Measurements from ENCODE around the gene THADA. TPM values are rescaled to one million over a fixed set of nuclear protein-coding genes. Genes with fewer than 3 reads are reported as not detected.

Gene THADA
- total RNA-seq, 1 experiment from 2014 or later = 27.5 TPM

DNA sequence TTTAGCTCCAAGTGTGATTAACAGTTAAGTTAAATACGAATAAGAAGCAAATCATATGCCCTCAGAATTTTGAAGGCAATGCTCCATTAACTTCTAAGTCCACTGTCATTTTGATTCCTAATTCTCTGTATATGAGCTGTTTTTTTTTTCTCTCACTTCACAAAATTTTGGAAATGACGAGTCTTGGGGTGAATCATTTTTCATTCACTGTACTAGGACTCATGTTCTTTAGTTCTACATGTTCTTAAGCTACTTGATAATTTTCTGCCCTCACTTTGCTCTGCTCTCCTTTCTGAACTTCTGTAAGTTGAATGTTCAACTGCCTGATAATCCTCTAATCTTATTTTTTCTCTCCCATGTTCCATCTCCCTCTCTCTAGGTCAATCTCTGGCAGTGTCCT is 141.0 kb downstream of the THADA start (continued):
- TF ChIP-seq, protein P1, sequence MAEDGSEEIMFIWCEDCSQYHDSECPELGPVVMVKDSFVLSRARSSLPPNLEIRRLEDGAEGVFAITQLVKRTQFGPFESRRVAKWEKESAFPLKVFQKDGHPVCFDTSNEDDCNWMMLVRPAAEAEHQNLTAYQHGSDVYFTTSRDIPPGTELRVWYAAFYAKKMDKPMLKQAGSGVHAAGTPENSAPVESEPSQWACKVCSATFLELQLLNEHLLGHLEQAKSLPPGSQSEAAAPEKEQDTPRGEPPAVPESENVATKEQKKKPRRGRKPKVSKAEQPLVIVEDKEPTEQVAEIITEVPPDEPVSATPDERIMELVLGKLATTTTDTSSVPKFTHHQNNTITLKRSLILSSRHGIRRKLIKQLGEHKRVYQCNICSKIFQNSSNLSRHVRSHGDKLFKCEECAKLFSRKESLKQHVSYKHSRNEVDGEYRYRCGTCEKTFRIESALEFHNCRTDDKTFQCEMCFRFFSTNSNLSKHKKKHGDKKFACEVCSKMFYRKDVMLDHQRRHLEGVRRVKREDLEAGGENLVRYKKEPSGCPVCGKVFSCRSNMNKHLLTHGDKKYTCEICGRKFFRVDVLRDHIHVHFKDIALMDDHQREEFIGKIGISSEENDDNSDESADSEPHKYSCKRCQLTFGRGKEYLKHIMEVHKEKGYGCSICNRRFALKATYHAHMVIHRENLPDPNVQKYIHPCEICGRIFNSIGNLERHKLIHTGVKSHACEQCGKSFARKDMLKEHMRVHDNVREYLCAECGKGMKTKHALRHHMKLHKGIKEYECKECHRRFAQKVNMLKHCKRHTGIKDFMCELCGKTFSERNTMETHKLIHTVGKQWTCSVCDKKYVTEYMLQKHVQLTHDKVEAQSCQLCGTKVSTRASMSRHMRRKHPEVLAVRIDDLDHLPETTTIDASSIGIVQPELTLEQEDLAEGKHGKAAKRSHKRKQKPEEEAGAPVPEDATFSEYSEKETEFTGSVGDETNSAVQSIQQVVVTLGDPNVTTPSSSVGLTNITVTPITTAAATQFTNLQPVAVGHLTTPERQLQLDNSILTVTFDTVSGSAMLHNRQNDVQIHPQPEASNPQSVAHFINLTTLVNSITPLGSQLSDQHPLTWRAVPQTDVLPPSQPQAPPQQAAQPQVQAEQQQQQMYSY (CRISPR knock-in tag; IDR thresholded peaks at IDR 0.05) = no peak
- TF ChIP-seq, protein P2, sequence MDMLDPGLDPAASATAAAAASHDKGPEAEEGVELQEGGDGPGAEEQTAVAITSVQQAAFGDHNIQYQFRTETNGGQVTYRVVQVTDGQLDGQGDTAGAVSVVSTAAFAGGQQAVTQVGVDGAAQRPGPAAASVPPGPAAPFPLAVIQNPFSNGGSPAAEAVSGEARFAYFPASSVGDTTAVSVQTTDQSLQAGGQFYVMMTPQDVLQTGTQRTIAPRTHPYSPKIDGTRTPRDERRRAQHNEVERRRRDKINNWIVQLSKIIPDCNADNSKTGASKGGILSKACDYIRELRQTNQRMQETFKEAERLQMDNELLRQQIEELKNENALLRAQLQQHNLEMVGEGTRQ (CRISPR knock-in tag; IDR thresholded peaks at IDR 0.05) = no peak
- TF ChIP-seq, protein P3, sequence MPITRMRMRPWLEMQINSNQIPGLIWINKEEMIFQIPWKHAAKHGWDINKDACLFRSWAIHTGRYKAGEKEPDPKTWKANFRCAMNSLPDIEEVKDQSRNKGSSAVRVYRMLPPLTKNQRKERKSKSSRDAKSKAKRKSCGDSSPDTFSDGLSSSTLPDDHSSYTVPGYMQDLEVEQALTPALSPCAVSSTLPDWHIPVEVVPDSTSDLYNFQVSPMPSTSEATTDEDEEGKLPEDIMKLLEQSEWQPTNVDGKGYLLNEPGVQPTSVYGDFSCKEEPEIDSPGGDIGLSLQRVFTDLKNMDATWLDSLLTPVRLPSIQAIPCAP (CRISPR knock-in tag; IDR thresholded peaks at IDR 0.05) = no peak
- TF ChIP-seq JAZF1 (CRISPR knock-in tag; IDR thresholded peaks at IDR 0.05) (no peak), MYBL2 (CRISPR knock-in tag; IDR thresholded peaks at IDR 0.05) (no peak), TP53 (CRISPR knock-in tag; IDR thresholded peaks at IDR 0.05) (no peak), ZNF396 (CRISPR knock-in tag; IDR thresholded peaks at IDR 0.05; ENCODE audit: borderline replicate concordance) (no peak), HMGA2 (CRISPR knock-in tag; IDR thresholded peaks at IDR 0.05) (no peak), CREB1 (CRISPR knock-in tag; IDR thresholded peaks at IDR 0.05) (no peak), ESRRA (CRISPR knock-in tag; IDR thresholded peaks at IDR 0.05; ENCODE audit: borderline replicate concordance) (no peak), IRF2 (CRISPR knock-in tag; IDR thresholded peaks at IDR 0.05; ENCODE audit: borderline replicate concordance, low read depth) (no peak), FOXP1 (CRISPR knock-in tag; IDR thresholded peaks at IDR 0.05; ENCODE audit: borderline replicate concordance) (no peak)

DNA sequence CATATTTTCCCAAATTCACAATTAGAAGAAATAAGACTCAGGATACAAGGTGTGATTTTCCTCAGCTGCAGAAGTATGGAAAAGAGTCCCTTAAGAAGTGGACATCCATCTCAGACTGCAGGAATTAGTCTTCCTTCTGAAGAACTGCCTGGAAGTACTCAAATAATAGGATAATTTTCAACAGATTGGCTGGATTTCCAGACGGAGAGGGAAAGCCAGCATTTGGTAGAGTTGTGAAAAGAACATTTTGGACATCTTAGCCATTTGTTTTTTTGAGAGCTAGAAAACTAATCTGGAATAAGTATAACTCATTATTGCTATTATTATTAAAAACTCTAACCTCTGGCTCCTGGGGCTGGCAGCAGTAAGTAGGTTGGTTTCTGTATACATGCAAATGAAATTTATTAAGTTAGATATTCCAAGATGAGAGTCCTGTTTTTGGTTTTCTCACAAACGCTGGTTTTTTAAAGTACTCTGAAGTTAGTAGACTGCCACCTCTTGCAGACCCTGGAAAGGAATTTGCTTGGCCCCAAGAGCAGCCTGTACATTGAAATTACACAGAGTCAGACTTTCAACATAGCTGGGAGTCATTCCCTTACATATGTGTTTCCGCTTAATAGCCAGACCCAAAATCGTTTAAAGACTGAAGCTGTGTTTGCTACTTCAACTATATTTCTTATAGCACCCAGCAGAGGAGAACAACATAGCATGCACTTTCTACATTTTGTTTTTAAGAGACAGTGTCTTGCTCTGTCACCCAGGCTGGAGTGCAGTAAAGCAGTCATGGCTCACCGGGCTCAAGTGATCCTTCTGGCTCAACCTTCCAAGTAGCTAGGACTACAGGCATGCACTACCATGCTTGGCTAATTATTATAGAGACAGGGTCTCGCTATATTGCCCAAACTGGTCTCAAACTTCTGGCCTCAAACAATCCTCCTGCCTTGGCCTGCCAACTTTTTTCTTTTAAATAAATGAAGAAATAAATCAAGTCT is 142.4 kb downstream of the THADA start:
- Mint-ChIP-seq H3K4me1 (peaks cover 32% of the 10 kb centered on the region), H3K27me3 (ENCODE audit: low read depth) (no peaks in the 10 kb centered on the region), H3K27ac (no peak overlapping the region), H3K4me3 (no peak overlapping the region), H3K36me3 (no peaks in the 10 kb centered on the region), H3K9me3 (no peaks in the 10 kb centered on the region)
- DNase-seq (ENCODE audit: low spot score) = no peak
- no peak for ATAC-seq
- POLR2A ChIA-PET = no interaction called here
- CTCF ChIA-PET = no interaction called here
- TF ChIP-seq, protein P4, sequence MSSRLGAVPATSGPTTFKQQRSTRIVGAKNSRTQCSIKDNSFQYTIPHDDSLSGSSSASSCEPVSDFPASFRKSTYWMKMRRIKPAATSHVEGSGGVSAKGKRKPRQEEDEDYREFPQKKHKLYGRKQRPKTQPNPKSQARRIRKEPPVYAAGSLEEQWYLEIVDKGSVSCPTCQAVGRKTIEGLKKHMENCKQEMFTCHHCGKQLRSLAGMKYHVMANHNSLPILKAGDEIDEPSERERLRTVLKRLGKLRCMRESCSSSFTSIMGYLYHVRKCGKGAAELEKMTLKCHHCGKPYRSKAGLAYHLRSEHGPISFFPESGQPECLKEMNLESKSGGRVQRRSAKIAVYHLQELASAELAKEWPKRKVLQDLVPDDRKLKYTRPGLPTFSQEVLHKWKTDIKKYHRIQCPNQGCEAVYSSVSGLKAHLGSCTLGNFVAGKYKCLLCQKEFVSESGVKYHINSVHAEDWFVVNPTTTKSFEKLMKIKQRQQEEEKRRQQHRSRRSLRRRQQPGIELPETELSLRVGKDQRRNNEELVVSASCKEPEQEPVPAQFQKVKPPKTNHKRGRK (CRISPR knock-in tag; IDR thresholded peaks at IDR 0.05; ENCODE audit: borderline replicate concordance) = no peak
- TF ChIP-seq NFE2L1 (CRISPR knock-in tag; IDR thresholded peaks at IDR 0.05) = no peak
- no peak for TF ChIP-seq RELA (CRISPR knock-in tag; IDR thresholded peaks at IDR 0.05; ENCODE audit: borderline replicate concordance)
- TF ChIP-seq, protein P5, sequence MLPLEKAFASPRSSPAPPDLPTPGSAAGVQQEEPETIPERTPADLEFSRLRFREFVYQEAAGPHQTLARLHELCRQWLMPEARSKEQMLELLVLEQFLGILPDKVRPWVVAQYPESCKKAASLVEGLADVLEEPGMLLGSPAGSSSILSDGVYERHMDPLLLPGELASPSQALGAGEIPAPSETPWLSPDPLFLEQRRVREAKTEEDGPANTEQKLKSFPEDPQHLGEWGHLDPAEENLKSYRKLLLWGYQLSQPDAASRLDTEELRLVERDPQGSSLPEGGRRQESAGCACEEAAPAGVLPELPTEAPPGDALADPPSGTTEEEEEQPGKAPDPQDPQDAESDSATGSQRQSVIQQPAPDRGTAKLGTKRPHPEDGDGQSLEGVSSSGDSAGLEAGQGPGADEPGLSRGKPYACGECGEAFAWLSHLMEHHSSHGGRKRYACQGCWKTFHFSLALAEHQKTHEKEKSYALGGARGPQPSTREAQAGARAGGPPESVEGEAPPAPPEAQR (CRISPR knock-in tag; IDR thresholded peaks at IDR 0.05) = no peak
- no peak for TF ChIP-seq GTF2I (CRISPR knock-in tag; conservative IDR thresholded peaks at IDR 0.05)
- TF ChIP-seq OVOL2 (CRISPR knock-in tag; IDR thresholded peaks at IDR 0.05; ENCODE audit: borderline replicate concordance) = no peak
- TF ChIP-seq, protein P6, sequence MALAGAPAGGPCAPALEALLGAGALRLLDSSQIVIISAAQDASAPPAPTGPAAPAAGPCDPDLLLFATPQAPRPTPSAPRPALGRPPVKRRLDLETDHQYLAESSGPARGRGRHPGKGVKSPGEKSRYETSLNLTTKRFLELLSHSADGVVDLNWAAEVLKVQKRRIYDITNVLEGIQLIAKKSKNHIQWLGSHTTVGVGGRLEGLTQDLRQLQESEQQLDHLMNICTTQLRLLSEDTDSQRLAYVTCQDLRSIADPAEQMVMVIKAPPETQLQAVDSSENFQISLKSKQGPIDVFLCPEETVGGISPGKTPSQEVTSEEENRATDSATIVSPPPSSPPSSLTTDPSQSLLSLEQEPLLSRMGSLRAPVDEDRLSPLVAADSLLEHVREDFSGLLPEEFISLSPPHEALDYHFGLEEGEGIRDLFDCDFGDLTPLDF (CRISPR knock-in tag; IDR thresholded peaks at IDR 0.05) = no peak
- TF ChIP-seq EMX1 (CRISPR knock-in tag; IDR thresholded peaks at IDR 0.05) = no peak
- TF ChIP-seq, protein P7, sequence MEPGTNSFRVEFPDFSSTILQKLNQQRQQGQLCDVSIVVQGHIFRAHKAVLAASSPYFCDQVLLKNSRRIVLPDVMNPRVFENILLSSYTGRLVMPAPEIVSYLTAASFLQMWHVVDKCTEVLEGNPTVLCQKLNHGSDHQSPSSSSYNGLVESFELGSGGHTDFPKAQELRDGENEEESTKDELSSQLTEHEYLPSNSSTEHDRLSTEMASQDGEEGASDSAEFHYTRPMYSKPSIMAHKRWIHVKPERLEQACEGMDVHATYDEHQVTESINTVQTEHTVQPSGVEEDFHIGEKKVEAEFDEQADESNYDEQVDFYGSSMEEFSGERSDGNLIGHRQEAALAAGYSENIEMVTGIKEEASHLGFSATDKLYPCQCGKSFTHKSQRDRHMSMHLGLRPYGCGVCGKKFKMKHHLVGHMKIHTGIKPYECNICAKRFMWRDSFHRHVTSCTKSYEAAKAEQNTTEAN (CRISPR knock-in tag; IDR thresholded peaks at IDR 0.05) = no peak
- no peak for TF ChIP-seq ZNF416 (CRISPR knock-in tag; IDR thresholded peaks at IDR 0.05)
- no peak for TF ChIP-seq IRF2 (CRISPR knock-in tag; IDR thresholded peaks at IDR 0.05; ENCODE audit: borderline replicate concordance, low read depth)
- no peak for TF ChIP-seq NFYB (CRISPR knock-in tag; conservative IDR thresholded peaks at IDR 0.05; ENCODE audit: low read depth)
- no peak for TF ChIP-seq SOX15 (CRISPR knock-in tag; IDR thresholded peaks at IDR 0.05)
- TF ChIP-seq, protein P8, sequence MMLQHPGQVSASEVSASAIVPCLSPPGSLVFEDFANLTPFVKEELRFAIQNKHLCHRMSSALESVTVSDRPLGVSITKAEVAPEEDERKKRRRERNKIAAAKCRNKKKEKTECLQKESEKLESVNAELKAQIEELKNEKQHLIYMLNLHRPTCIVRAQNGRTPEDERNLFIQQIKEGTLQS (CRISPR knock-in tag; conservative IDR thresholded peaks at IDR 0.05) = no peak
